ENCODE measurements around the gene KIAA1671. TPM values are rescaled to one million over a fixed set of nuclear protein-coding genes. Genes with fewer than 3 reads are reported as not detected.

KIAA1671 gene
- total RNA-seq, 1 experiment from 2014 or later: 63.1 TPM

- Mint-ChIP-seq H3K27me3 (ENCODE audit: unreplicated experiment) (no peaks in the 10 kb centered on the region), H3K36me3 (ENCODE audit: insufficient read depth, unreplicated experiment) (peaks cover 71% of the 10 kb centered on the region), H3K4me1 (ENCODE audit: low read depth, unreplicated experiment) (peaks cover 64% of the 10 kb centered on the region), H3K9me3 (ENCODE audit: low read depth, unreplicated experiment) (no peaks in the 10 kb centered on the region), H3K4me3 (ENCODE audit: low read depth, unreplicated experiment) (peak overlapping the region; percentile 67), H3K27ac (ENCODE audit: unreplicated experiment) (peak overlapping the region; percentile 99)
- no peak for TF ChIP-seq CTCF (IDR thresholded peaks at IDR 0.05; ENCODE audit: unreplicated experiment)
- intact Hi-C loops (cut with micrococcal nuclease; ENCODE audit: unreplicated experiment): no loop called here
- DNase-seq: no peak
- CTCF ChIA-PET: interaction anchor here (0.7 to 2.6 kb wide), 2 partner anchors 9 to 43 kb away, joined by 7 to 10 read pairs; no protein-coding TSS in a partner anchor
- no TSS peak for BruUV-seq (replicated peaks)
Observed at GRCh38 chr22:25122136-25122764, 169.7 kb downstream of the KIAA1671 start.

GRCh38 chr22:25123677-25124076 lies 171.2 kb downstream of the KIAA1671 start:
- no peak for DNase-seq
- H3K4me1 Mint-ChIP-seq (ENCODE audit: low read depth, unreplicated experiment): peaks cover 62% of the 10 kb centered on the region
- H3K27ac Mint-ChIP-seq (ENCODE audit: unreplicated experiment): no peak overlapping the region
- TF ChIP-seq CTCF (IDR thresholded peaks at IDR 0.05; ENCODE audit: unreplicated experiment): no peak
- CTCF ChIA-PET: interaction anchor here (0.5 to 1.9 kb wide), 3 partner anchors 12 to 365 kb away, joined by 3 to 6 read pairs (median 5); no protein-coding TSS in a partner anchor
- H3K36me3 Mint-ChIP-seq (ENCODE audit: insufficient read depth, unreplicated experiment): peaks cover 65% of the 10 kb centered on the region
- no peak overlapping the region for H3K4me3 Mint-ChIP-seq (ENCODE audit: low read depth, unreplicated experiment)
- H3K27me3 Mint-ChIP-seq (ENCODE audit: unreplicated experiment): no peaks in the 10 kb centered on the region
- no TSS peak for BruUV-seq (replicated peaks)
- no peaks in the 10 kb centered on the region for H3K9me3 Mint-ChIP-seq (ENCODE audit: low read depth, unreplicated experiment)
- intact Hi-C loops (cut with micrococcal nuclease; ENCODE audit: unreplicated experiment): no loop called here

- no peaks in the 10 kb centered on the region for H3K9me3 Mint-ChIP-seq (ENCODE audit: low read depth, unreplicated experiment)
- intact Hi-C loops (cut with micrococcal nuclease; ENCODE audit: unreplicated experiment): no loop called here
Observed at GRCh38 chr22:25125693-25126357, 173.3 kb downstream of the KIAA1671 start.

GRCh38 chr22:25126510-25126909 lies 174.0 kb downstream of the KIAA1671 start:
- H3K4me1 Mint-ChIP-seq (ENCODE audit: low read depth, unreplicated experiment): peaks cover 47% of the 10 kb centered on the region
- BruUV-seq (replicated peaks): no TSS peak
- intact Hi-C loops (cut with micrococcal nuclease; ENCODE audit: unreplicated experiment): no loop called here
- peak overlapping the region; percentile 22 for H3K27ac Mint-ChIP-seq (ENCODE audit: unreplicated experiment)
- H3K9me3 Mint-ChIP-seq (ENCODE audit: low read depth, unreplicated experiment): no peaks in the 10 kb centered on the region
- no peaks in the 10 kb centered on the region for H3K27me3 Mint-ChIP-seq (ENCODE audit: unreplicated experiment)
- no peak overlapping the region for H3K4me3 Mint-ChIP-seq (ENCODE audit: low read depth, unreplicated experiment)
- H3K36me3 Mint-ChIP-seq (ENCODE audit: insufficient read depth, unreplicated experiment): peaks cover 38% of the 10 kb centered on the region
- no peak for TF ChIP-seq CTCF (IDR thresholded peaks at IDR 0.05; ENCODE audit: unreplicated experiment)
- CTCF ChIA-PET: no interaction called here
- no peak for DNase-seq

More at GRCh38 chr22:25125693-25126357, 173.3 kb downstream of the KIAA1671 start:
- no peaks in the 10 kb centered on the region for H3K27me3 Mint-ChIP-seq (ENCODE audit: unreplicated experiment)
- H3K4me3 Mint-ChIP-seq (ENCODE audit: low read depth, unreplicated experiment): no peak overlapping the region
- DNase-seq: no peak
- TF ChIP-seq CTCF (IDR thresholded peaks at IDR 0.05; ENCODE audit: unreplicated experiment): no peak
- CTCF ChIA-PET: no interaction called here
- peak overlapping the region; percentile 22 for H3K27ac Mint-ChIP-seq (ENCODE audit: unreplicated experiment)
- H3K36me3 Mint-ChIP-seq (ENCODE audit: insufficient read depth, unreplicated experiment): peaks cover 44% of the 10 kb centered on the region
- no TSS peak for BruUV-seq (replicated peaks)
- H3K4me1 Mint-ChIP-seq (ENCODE audit: low read depth, unreplicated experiment): peaks cover 51% of the 10 kb centered on the region
